Measurements from ENCODE around the gene LDHB.

LDHB gene

DNA sequence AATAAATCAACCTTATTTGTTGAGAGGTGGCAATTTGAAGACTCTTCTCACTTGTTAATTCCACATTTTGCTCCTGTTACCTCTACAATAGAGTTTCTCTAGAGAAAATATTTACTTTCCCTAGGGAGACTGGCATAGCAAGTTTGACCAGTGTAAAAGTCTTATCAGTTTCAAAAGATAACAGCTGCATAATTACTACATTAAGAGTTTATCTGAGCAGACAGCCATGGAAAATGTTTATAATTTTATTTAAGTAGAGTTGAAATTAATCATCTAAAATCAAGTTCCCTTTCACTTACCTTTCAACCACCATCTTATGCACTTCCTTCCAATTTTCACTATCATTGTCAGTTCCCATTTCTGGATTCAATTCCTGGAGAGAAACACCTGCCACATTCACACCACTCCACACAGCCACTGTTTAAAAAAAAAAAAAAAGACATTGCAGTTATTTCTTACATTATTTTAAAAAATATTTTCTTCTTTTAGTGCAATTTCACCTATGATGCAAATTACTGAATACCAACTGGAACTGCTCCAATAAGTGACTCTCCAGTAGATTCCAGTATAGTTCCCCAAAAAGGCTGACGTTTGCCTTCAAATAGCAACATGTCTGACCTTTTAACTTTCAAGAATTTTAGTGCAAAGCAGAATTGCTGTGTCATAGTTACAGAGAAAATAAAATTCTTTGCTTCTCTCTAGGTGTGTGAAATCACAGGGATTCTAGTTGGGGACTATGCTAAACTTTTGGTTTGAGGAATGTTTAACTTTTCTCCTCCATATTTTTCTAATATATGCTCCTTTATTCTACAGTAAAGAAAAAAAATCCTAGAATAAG, 19.4 kb downstream of the LDHB start:
- H3K4me3 ChIP-seq (ENCODE audit: low read depth, low read length): no peak overlapping the region
- no peaks in the 10 kb centered on the region for H3K9me3 ChIP-seq (ENCODE audit: control insufficient read depth, insufficient read depth, low read length)
- H3K4me1 ChIP-seq (ENCODE audit: control insufficient read depth, insufficient read depth, low read length): no peaks in the 10 kb centered on the region
- H3K9ac ChIP-seq (ENCODE audit: low read depth, low read length): no peak overlapping the region
- H3K36me3 ChIP-seq (ENCODE audit: control insufficient read depth, insufficient read depth, low read length): peaks cover 25% of the 10 kb centered on the region
- H3K27me3 ChIP-seq (ENCODE audit: control insufficient read depth, insufficient read depth, low read length): no peaks in the 10 kb centered on the region

DNA sequence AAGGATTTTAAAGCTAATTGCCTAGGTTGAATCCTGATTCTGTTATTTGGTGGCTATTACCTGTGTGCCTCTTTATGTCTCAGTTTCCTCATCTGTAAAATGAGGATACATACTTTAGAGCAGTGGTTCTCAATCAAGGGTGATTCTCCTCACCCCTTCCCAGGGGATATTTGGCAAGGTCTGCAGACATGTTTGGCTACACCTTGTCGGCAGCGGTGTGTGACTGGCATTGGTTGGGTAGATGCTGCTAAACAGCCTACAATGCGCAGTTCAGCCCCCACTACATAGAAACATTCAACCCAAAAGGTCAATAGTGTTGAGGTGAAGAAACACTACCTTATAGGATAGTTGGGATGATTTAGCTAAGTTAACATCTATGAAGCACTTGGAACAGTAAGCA, 23.4 kb downstream of the LDHB start:
- Histone ChIP-seq H3K27me3 (ENCODE audit: control insufficient read depth, insufficient read depth, low read length) (no peaks in the 10 kb centered on the region), H3K9ac (ENCODE audit: low read depth, low read length) (no peak overlapping the region), H3K4me1 (ENCODE audit: control insufficient read depth, insufficient read depth, low read length) (no peaks in the 10 kb centered on the region), H3K9me3 (ENCODE audit: control insufficient read depth, insufficient read depth, low read length) (no peaks in the 10 kb centered on the region), H3K4me3 (ENCODE audit: low read depth, low read length) (no peak overlapping the region), H3K36me3 (ENCODE audit: control insufficient read depth, insufficient read depth, low read length) (peaks cover 3% of the 10 kb centered on the region)

DNA sequence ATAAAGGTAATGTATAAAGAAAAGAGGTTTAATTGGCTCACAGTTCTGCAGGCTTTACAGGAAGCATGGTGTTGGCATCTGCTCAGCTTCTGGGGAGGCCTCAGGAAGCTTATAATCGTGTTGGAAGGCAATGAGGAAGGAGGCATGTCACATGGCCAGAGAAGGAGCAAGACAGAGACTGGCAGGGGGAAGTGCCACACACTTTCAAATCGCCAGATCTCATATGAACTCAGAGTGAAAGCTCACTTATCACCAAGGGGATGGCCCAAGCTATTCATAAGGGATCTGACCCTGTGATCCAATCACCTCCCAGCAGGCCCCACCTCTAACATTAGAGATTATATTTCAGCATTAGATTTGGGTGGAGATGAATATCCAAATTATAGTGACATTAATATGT, 26.3 kb downstream of the LDHB start:
- H3K27me3 ChIP-seq (ENCODE audit: control insufficient read depth, insufficient read depth, low read length): no peaks in the 10 kb centered on the region
- peaks cover 3% of the 10 kb centered on the region for H3K36me3 ChIP-seq (ENCODE audit: control insufficient read depth, insufficient read depth, low read length)
- no peaks in the 10 kb centered on the region for H3K4me1 ChIP-seq (ENCODE audit: control insufficient read depth, insufficient read depth, low read length)
- no peaks in the 10 kb centered on the region for H3K9me3 ChIP-seq (ENCODE audit: control insufficient read depth, insufficient read depth, low read length)
- H3K9ac ChIP-seq (ENCODE audit: low read depth, low read length): no peak overlapping the region
- H3K4me3 ChIP-seq (ENCODE audit: low read depth, low read length): no peak overlapping the region

DNA sequence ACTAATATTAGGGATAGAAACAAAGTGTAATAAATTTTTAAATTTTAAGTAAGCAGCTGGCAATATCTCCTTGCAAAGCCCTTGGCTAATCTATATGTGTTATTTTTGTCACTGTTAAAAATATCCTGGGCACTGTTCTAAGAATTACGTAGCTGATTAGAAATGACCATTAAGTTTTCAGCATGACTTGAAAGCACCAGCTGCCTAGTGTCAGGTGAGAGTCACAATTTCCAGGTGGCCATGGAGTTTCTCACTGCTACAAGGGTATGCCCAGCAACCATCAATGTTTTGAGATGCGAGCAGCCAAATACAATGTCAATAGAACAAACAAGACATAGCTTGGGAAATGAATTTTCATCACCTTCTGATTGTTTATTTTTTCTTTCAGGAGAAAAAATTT, 29.7 kb downstream of the LDHB start:
- Histone ChIP-seq H3K4me3 (ENCODE audit: low read depth, low read length) (no peak overlapping the region), H3K36me3 (ENCODE audit: control insufficient read depth, insufficient read depth, low read length) (no peaks in the 10 kb centered on the region), H3K9ac (ENCODE audit: low read depth, low read length) (no peak overlapping the region), H3K9me3 (ENCODE audit: control insufficient read depth, insufficient read depth, low read length) (no peaks in the 10 kb centered on the region), H3K27me3 (ENCODE audit: control insufficient read depth, insufficient read depth, low read length) (no peaks in the 10 kb centered on the region), H3K4me1 (ENCODE audit: control insufficient read depth, insufficient read depth, low read length) (no peaks in the 10 kb centered on the region)

DNA sequence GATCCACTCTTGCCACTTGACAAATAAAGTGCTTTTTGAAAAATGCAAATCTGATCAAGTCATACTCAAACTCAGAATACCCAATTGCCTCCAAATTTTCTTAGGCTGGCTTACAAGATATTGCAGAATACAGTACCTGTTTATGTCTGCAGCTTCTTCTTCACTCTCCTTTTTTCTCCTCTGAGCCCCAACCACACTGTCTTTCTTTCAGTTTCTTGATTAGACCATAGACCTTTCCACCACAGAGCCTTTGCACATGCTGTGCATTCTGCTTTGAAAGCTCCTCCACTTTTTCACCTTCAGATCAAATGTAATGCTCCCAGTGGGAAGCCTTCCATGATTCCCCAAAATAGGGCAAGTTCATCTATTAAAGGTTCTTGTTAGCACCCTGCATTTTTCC, 39.1 kb downstream of the LDHB start:
- Histone ChIP-seq H3K9ac (ENCODE audit: low read depth, low read length) (no peak overlapping the region), H3K36me3 (ENCODE audit: control insufficient read depth, insufficient read depth, low read length) (no peaks in the 10 kb centered on the region), H3K9me3 (ENCODE audit: control insufficient read depth, insufficient read depth, low read length) (no peaks in the 10 kb centered on the region), H3K4me3 (ENCODE audit: low read depth, low read length) (no peak overlapping the region), H3K4me1 (ENCODE audit: control insufficient read depth, insufficient read depth, low read length) (no peaks in the 10 kb centered on the region), H3K27me3 (ENCODE audit: control insufficient read depth, insufficient read depth, low read length) (no peaks in the 10 kb centered on the region)

DNA sequence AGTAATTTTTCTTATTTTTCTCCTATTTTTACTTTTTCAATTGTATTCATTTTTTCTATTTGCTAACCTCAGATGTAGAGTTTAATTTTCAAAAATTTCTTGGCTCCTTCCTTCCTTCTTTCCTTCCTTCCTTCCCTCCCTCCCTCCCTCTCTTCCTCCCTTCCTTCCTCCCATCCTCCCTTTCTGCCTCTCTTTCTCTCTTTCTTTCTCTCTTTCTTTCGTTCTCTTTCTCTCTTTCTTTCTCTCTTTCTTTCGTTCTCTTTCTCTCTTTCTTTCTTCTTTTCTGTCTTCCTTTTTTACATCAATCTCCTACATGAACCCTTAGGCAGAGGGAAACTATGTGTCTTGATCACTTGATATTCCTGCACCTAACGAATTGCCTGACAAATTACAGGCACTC, 40.6 kb downstream of the LDHB start:
- no peaks in the 10 kb centered on the region for H3K9me3 ChIP-seq (ENCODE audit: control insufficient read depth, insufficient read depth, low read length)
- no peak overlapping the region for H3K9ac ChIP-seq (ENCODE audit: low read depth, low read length)
- no peaks in the 10 kb centered on the region for H3K36me3 ChIP-seq (ENCODE audit: control insufficient read depth, insufficient read depth, low read length)
- H3K4me1 ChIP-seq (ENCODE audit: control insufficient read depth, insufficient read depth, low read length): no peaks in the 10 kb centered on the region
- H3K4me3 ChIP-seq (ENCODE audit: low read depth, low read length): no peak overlapping the region
- no peaks in the 10 kb centered on the region for H3K27me3 ChIP-seq (ENCODE audit: control insufficient read depth, insufficient read depth, low read length)

DNA sequence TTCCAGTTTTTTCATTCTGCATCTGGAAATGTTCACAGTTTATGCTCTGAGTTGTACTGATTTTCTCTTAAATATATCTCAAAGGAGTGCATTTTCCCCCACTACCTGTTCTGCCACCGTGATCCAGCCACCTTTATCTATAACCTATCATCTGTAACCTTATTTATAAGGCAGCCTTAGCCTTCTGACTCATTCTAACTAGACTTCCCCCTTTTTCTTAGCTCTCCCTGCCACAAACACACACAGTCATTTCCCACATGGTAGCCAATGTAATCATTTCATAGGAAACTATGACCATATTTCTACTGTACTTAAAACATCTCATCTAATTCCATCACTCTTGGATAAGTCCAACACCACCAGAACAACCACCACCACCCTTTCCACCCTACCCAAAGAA, 42.2 kb downstream of the LDHB start:
- H3K4me1 ChIP-seq (ENCODE audit: control insufficient read depth, insufficient read depth, low read length): no peaks in the 10 kb centered on the region
- no peaks in the 10 kb centered on the region for H3K9me3 ChIP-seq (ENCODE audit: control insufficient read depth, insufficient read depth, low read length)
- H3K4me3 ChIP-seq (ENCODE audit: low read depth, low read length): no peak overlapping the region
- no peaks in the 10 kb centered on the region for H3K36me3 ChIP-seq (ENCODE audit: control insufficient read depth, insufficient read depth, low read length)
- no peaks in the 10 kb centered on the region for H3K27me3 ChIP-seq (ENCODE audit: control insufficient read depth, insufficient read depth, low read length)
- no peak overlapping the region for H3K9ac ChIP-seq (ENCODE audit: low read depth, low read length)

DNA sequence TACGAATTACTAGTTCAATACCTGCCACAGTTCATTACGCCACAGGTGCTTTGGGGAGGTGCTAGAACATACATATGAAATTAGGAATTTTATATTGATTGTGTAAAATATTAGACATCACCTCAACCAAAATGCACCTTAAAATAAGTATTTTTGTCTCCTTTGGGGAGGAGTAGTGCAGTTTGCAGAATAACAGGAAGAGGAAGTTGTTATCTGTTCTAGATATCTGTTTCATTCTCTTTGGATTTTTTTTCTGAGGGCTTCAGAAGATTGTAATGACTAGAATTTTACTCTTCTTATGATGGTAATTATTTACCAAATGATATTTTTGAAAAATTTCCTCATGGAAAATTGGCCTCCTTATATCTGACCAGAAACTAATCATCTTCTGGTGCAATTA, 43.1 kb downstream of the LDHB start:
- Histone ChIP-seq H3K4me3 (ENCODE audit: low read depth, low read length) (no peak overlapping the region), H3K9me3 (ENCODE audit: control insufficient read depth, insufficient read depth, low read length) (no peaks in the 10 kb centered on the region), H3K4me1 (ENCODE audit: control insufficient read depth, insufficient read depth, low read length) (no peaks in the 10 kb centered on the region), H3K27me3 (ENCODE audit: control insufficient read depth, insufficient read depth, low read length) (no peaks in the 10 kb centered on the region), H3K36me3 (ENCODE audit: control insufficient read depth, insufficient read depth, low read length) (no peaks in the 10 kb centered on the region), H3K9ac (ENCODE audit: low read depth, low read length) (no peak overlapping the region)

DNA sequence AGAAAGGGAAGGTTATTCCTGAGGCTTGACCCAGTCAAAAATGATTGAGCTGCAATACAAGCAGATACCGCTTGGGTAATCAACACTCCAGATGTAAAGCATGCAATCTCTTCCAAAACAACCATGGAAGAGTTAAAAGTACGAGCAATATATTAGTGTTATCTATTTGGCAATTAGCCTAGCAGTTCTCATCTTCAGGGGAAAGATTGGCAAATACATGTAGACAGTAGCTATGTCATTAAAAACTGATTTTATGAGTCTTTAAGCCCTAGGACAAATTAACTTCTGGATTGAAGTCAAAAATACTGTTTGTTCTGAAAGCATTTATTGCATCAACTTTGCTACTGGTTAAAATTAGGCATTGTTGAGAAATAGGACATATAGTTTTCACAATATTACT, 43.7 kb downstream of the LDHB start:
- no peak overlapping the region for H3K9ac ChIP-seq (ENCODE audit: low read depth, low read length)
- H3K4me1 ChIP-seq (ENCODE audit: control insufficient read depth, insufficient read depth, low read length): no peaks in the 10 kb centered on the region
- H3K9me3 ChIP-seq (ENCODE audit: control insufficient read depth, insufficient read depth, low read length): no peaks in the 10 kb centered on the region
- no peak overlapping the region for H3K4me3 ChIP-seq (ENCODE audit: low read depth, low read length)
- no peaks in the 10 kb centered on the region for H3K27me3 ChIP-seq (ENCODE audit: control insufficient read depth, insufficient read depth, low read length)
- H3K36me3 ChIP-seq (ENCODE audit: control insufficient read depth, insufficient read depth, low read length): no peaks in the 10 kb centered on the region

DNA sequence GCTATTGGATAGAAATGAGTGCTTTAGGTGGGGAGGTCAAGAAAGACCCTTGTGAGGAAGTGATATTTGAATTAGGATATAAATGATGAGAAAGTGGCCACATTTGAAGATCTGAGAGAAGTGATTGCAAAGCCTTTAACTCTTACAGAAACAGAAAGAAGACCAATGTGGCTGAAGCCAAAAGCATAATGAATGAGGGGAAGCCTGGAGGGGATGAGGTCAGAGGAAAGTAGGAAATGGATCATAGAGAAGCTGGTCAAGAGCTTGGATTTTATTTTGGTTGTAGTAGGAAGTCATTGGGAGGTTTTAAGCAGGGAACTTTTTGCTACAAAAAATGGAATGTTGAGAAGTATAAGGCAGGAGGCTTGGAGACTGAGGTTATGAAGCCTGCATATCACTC, 49.4 kb downstream of the LDHB start:
- no peaks in the 10 kb centered on the region for H3K27me3 ChIP-seq (ENCODE audit: control insufficient read depth, insufficient read depth, low read length)
- no peaks in the 10 kb centered on the region for H3K36me3 ChIP-seq (ENCODE audit: control insufficient read depth, insufficient read depth, low read length)
- H3K4me1 ChIP-seq (ENCODE audit: control insufficient read depth, insufficient read depth, low read length): no peaks in the 10 kb centered on the region
- no peaks in the 10 kb centered on the region for H3K9me3 ChIP-seq (ENCODE audit: control insufficient read depth, insufficient read depth, low read length)
- H3K4me3 ChIP-seq (ENCODE audit: low read depth, low read length): no peak overlapping the region
- H3K9ac ChIP-seq (ENCODE audit: low read depth, low read length): no peak overlapping the region

DNA sequence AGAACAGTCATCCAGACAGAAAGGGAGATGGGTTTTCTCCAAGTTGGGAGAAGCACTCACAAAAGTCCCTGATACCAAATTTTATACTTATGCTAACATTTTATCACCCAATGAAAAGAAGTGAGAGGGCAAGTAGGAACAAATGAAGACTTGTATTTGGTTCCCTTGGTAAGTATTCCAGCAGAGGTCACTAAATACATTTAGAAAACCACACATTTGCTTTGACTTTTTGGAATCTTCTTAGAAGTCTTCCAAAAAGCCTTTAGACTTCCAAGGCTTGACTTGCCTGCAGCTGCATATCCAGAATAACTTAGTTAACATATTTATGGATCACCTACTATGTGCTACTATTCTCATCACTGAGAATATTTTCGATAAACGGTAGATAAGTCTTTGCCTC, 49.9 kb downstream of the LDHB start:
- no peak overlapping the region for H3K9ac ChIP-seq (ENCODE audit: low read depth, low read length)
- no peaks in the 10 kb centered on the region for H3K27me3 ChIP-seq (ENCODE audit: control insufficient read depth, insufficient read depth, low read length)
- H3K4me3 ChIP-seq (ENCODE audit: low read depth, low read length): no peak overlapping the region
- no peaks in the 10 kb centered on the region for H3K9me3 ChIP-seq (ENCODE audit: control insufficient read depth, insufficient read depth, low read length)
- H3K36me3 ChIP-seq (ENCODE audit: control insufficient read depth, insufficient read depth, low read length): no peaks in the 10 kb centered on the region
- H3K4me1 ChIP-seq (ENCODE audit: control insufficient read depth, insufficient read depth, low read length): no peaks in the 10 kb centered on the region

DNA sequence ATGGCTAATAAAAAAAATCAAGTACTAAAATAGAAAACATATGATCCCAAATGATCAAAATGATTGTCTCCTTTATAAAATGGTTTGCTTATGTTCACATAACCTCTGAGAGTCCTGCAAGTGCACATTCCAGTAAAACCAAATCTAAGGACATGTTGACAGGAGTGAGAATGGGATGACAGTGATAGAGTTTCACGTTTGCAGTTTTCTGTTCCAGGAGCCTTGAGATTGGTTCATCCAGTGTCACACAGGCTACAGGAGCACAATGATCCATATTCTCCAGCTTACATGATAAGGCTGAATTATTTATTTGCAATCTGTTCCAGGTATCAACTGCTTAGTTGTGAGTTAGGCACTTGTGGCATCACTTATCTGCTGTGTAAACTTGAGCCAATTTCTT, 51.5 kb downstream of the LDHB start:
- Histone ChIP-seq H3K9me3 (ENCODE audit: control insufficient read depth, insufficient read depth, low read length) (no peaks in the 10 kb centered on the region), H3K36me3 (ENCODE audit: control insufficient read depth, insufficient read depth, low read length) (no peaks in the 10 kb centered on the region), H3K27me3 (ENCODE audit: control insufficient read depth, insufficient read depth, low read length) (no peaks in the 10 kb centered on the region), H3K4me1 (ENCODE audit: control insufficient read depth, insufficient read depth, low read length) (no peaks in the 10 kb centered on the region), H3K9ac (ENCODE audit: low read depth, low read length) (no peak overlapping the region), H3K4me3 (ENCODE audit: low read depth, low read length) (no peak overlapping the region)

Data from iPS-15b (cell line).